Naive thymus-derived CD8-positive, alpha-beta T cell (primary cell): ENCODE measurements around the gene FGFBP1. TPM values are rescaled to one million over a fixed set of nuclear protein-coding genes. Genes with fewer than 3 reads are reported as not detected.

Experiments used
- polyA plus RNA-seq, 3 donors: library from polyadenylated mRNA; unstranded; fragments of 300-500 nt; fragmentation: Illumina TruSeq; gene quantifications; one replicate each; pipeline ENCODE4 v1.2.3, GENCODE V29; 2021
- total RNA-seq, 8 experiments: library from RNA in 2 of 8; stranded (reverse) in 2 of 8; gene quantifications; one replicate each; pipeline ENCODE4 v1.2.3 and lab custom pipeline; 2021 to 2026

Gene FGFBP1
- total and polyA plus RNA-seq, 5 experiments from 2014 or later = not detected

Other genes starting within 250 kb of the FGFBP1 start
- under 1 TPM; 0.42 to 0.49 TPM for gene BST1, start 235.7 kb downstream of the FGFBP1 start, total RNA-seq
- under 1 TPM; 0.23 to 0.49 (median 0.35) TPM for gene BST1, start 235.7 kb downstream of the FGFBP1 start, polyA plus RNA-seq
- 1 to 10 TPM; 1.4 to 3.2 TPM for gene CD38, start 160.4 kb downstream of the FGFBP1 start, total RNA-seq
- gene CD38, start 160.4 kb downstream of the FGFBP1 start, polyA plus RNA-seq = 1 to 10 TPM; 2.0 to 7.7 (median 5.9) TPM
- gene FGFBP2, start 24.4 kb upstream of the FGFBP1 start, total RNA-seq = 10 to 100 TPM; 12.8 to 13.3 TPM
- gene FGFBP2, start 24.4 kb upstream of the FGFBP1 start, polyA plus RNA-seq = 100 to 1,000 TPM in 1 of 3 donors, 10 to 100 TPM in 1, 1 to 10 TPM in 1; 6.0 to 118 (median 17.7) TPM
- not detected for gene PROM1, start 145.3 kb upstream of the FGFBP1 start, total RNA-seq
- gene PROM1, start 145.3 kb upstream of the FGFBP1 start, polyA plus RNA-seq = not detected